T-helper 1 cell treated with Interleukin-12 subunit alpha and Interleukin-12 subunit beta and Interleukin-4 antibody, amounts not matched to agents 30 ng/mL and 1 ng/mL, for 36 hours (primary cell): ENCODE results near the gene TMEM198. TPM values are rescaled to one million over a fixed set of nuclear protein-coding genes. Genes with fewer than 3 reads are reported as not detected.

Source experiments
- intact Hi-C: fragments of 100-400 bp; cut with micrococcal nuclease; formaldehyde crosslinking; loops from one replicate; pipeline ENCODE4 v1.15.1; 2024
- total RNA-seq: library from RNA; stranded (reverse); gene quantifications from 2 replicates; pipeline ENCODE4 v1.2.3, GENCODE V29; 2022

The TMEM198 gene
- total RNA-seq, 1 donor from 2014 or later: 1.3 TPM

GRCh38 chr2:219508444-219508734, 35.4 kb upstream of the TMEM198 start:
- intact Hi-C loops: no loop called here

DNA sequence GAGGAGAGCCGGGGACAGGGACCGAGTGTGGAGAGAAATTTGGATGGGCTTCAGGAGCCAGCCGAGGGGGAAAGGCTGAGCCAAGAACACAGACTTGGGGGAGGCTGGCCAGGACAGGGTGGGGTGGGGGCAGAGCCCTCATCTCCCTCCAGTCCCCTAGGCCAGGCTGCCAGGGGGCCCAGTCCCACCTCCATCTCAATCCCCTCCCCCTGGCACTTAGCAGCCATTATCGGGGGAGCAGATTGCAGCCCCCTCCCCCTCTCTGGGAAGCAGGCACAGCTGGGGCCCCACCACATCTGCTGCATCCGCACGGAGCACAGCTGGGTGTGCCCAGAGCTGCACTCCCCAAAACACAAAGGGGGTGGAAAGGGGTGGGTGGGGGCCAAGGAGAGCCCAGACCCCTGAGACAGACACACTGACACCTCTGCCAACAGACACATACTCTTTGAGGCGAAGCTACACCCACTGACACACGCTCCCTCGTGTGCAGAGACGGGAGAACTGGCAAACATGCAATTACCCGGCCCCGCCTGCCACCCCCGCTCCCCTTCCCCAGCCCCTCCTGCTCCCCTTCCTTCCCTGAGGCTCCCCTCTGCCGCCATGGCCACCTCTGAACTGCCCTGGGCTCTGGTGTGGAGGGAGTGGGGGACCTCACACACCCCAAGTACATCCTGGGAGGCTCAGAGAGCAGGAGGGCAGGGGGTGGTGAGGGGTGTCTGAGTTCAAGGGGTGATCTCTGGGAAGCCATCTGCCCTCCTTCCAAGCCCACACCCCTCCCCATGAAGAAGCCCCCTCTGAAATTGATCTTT, 34.7 kb upstream of the TMEM198 start:
- intact Hi-C loops: loop anchor here (1.0 kb wide), 2 partner anchors 11 to 21 kb away; partner anchors contain the start of gene GMPPA

- intact Hi-C loops: loop anchor here (1.0 kb wide), 2 partner anchors 12 to 20 kb away; partner anchors contain the start of gene GMPPA
Measured at GRCh38 chr2:219509780-219510511, 33.9 kb upstream of the TMEM198 start.

- intact Hi-C loops: no loop called here
Measured at GRCh38 chr2:219510512-219511135, 33.2 kb upstream of the TMEM198 start.

DNA sequence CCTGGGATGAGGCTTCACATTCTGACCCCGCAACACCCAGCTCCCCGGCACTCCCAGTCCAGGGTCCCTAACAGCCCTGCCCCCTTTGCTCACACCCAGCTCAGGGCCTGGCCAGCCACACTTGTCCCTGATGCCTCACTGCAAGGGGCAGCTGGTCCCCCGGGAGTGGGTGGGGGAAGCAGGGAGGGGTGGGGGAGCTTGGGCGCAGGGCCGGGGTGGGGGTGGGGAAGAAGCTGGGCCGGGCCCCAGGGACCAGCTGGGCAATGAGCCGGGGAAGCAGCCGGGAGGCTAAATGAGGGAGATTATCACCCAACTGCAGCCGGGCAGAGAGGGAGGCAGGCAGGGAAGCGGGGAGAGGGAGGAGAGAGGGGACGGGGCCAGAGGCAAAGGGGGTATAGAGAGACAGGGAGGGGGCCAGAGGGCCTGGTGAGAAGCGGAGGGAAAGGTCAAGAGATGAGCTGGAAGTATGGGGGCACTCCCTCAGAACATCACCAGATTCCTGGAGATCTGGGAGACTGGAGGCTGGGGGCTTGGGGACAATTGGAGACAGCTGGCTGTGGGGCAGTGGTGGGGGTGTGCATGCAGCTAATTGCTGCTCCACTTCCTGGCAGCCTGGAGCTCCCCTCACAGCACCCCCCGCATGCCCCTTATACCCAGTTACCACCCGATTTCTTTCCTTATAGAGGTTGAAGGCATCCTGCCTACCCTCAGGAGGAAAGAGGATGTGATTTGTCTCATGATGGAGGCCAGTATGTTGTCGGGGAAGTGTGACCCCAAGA, 32.1 kb upstream of the TMEM198 start:
- intact Hi-C loops: no loop called here

DNA sequence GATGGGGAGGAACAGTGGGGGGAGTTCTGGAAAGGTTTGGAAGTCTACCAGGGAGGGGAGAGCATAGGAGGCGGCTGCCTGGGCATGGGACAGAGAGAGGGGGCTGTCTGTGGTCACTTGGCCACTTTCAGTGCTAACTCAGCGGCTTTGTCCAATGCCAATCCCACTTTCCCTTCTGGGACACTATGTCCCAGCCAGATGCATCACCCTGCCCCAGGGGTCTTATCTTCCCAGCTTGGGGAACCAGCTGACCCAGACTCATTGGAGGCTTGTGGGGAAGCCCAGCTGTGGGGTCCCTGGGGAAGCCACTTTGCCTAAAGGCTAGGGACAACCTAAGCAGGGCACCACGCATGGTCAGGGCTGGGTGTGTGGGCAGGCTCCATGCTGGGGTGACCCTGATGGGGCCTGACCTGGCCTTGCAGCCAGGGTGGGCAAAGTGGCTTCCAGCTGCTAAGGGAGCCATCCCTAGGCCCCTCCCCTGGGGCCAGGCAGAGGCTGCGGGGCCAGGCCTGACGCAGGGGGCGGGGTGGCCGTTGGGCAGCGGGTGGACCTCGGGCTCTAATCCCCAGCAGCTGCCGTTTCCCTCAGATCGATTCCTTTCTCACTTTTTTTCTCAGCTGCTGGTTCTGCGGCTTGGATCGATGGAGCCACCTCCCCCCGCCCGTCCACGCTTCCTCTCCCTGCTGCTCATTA, 31.2 kb upstream of the TMEM198 start:
- intact Hi-C loops: no loop called here

DNA sequence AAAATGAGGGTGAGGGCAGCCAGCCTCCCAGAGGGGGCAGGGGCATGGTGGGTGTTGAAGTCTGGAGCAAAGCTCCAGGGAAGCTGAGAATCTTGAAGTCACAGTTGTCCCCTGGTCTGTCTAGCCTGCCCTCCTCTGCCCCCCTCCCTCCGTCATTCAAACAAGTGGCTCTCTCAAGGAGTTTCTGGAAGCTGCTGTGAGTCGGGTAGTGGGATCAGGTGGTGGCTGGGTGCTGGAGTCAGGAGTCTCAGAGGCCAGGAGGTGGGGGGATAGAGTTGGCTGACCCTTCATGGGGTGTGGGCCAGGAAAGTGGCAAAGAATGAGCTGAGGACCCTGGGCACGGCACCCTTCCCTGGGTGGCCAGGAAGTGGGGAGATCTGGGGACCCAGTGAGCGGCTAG, 30.0 kb upstream of the TMEM198 start:
- intact Hi-C loops: no loop called here

DNA sequence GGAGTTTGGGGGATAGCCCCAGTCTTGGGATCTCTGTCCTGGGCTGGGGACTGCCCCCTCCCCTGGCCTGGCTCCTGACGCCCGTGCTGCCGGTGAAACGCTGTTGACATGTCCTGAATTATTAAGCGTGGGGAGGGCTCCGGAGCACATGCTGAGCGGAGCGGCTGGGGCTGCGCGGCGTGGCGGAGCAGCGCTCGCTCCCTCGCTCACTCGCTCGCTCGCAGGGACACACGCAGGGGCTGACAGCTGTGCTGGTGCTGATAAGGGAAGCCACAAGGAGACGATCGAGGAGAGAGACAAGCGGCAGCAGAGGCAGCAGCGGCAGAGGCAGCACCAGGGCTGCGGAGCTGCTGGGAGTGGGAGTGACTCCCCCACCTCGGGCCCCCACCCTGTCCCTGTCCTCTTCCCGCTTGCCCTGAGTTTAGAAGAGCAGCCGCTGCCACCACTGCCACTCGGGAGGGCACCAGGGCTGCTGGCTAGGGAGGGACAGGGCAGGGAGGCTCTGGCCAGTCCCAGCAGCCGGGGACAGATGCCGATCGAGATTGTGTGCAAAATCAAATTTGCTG, 29.5 kb upstream of the TMEM198 start, which contains the start of gene ASIC4:
ASIC4 (plus strand) TSS at position 287 of the 566 bp plus-strand sequence; CDS start at position 530, 243 bp downstream.
- intact Hi-C loops: no loop called here

DNA sequence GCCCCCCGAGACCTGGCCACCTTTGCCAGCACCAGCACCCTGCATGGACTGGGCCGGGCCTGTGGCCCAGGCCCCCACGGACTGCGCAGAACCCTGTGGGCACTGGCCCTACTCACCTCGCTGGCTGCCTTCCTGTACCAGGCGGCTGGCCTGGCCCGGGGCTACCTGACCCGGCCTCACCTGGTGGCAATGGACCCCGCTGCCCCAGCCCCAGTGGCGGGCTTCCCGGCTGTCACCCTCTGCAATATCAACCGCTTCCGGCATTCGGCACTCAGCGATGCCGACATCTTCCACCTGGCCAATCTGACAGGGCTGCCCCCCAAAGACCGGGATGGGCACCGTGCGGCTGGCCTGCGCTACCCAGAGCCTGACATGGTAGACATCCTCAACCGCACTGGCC, 29.0 kb upstream of the TMEM198 start:
- intact Hi-C loops: no loop called here

GRCh38 chr2:219515874-219516629, 27.8 kb upstream of the TMEM198 start:
- intact Hi-C loops: no loop called here

DNA sequence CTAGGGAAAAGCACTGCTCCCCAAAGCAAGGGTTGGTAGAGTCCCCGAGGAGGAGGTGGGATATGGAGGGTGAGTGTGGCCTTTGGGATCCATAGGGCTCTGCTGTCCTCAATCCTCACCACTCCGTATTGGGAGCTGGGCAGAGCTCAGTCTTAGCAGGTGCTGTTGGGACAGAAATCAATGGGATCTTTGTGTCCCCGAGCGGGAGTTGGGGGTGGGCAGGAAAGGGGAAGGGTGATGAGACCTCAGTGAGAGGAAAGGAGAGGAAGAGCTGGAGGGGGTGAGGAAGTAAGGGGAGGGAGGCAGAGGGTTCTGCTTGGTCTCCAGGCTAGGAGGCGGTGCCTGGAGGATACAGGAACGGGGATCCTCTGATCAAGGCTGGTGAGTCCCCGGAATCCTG, 26.9 kb upstream of the TMEM198 start:
- intact Hi-C loops: no loop called here

GRCh38 chr2:219517954-219518778, 25.7 kb upstream of the TMEM198 start:
- intact Hi-C loops: no loop called here

DNA sequence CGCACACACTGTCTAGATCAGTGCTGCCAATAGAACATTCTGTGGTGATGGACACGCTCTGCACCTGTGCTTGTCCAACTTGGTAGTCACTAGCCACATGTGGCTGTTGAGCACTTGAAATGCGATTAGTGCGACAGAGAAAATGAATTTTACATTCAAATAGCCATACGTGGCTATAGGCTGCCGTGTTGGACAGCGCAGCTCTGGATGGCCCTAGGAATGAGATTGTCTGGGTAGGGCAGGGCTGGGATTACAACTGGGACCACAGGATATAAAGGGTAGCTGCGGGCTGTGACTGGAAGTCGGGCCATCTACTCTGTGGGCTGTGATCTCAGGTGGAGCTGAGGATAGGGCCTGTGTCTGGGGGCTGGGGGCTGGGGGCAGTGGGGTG, 24.3 kb upstream of the TMEM198 start:
- intact Hi-C loops: no loop called here

DNA sequence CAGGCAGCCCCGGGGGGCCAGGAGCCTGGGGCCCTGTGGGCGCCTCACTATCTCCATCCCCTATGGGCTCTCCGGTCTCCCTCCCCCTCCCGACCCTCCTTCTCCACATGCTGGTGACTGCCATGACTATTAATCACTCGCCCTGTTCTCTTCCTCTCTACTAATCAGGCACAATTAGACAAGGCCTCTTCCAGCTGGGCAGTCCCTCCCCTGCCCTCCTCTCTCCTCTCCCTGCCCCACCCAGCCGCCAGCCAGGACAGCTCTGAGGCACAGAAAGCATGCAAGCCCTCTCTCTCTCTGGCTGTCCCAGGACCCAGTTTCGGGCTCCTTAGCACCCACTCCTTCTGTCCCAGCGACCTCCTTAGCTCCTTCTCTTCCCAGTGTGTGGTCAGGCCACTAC, 23.7 kb upstream of the TMEM198 start:
- intact Hi-C loops: no loop called here

DNA sequence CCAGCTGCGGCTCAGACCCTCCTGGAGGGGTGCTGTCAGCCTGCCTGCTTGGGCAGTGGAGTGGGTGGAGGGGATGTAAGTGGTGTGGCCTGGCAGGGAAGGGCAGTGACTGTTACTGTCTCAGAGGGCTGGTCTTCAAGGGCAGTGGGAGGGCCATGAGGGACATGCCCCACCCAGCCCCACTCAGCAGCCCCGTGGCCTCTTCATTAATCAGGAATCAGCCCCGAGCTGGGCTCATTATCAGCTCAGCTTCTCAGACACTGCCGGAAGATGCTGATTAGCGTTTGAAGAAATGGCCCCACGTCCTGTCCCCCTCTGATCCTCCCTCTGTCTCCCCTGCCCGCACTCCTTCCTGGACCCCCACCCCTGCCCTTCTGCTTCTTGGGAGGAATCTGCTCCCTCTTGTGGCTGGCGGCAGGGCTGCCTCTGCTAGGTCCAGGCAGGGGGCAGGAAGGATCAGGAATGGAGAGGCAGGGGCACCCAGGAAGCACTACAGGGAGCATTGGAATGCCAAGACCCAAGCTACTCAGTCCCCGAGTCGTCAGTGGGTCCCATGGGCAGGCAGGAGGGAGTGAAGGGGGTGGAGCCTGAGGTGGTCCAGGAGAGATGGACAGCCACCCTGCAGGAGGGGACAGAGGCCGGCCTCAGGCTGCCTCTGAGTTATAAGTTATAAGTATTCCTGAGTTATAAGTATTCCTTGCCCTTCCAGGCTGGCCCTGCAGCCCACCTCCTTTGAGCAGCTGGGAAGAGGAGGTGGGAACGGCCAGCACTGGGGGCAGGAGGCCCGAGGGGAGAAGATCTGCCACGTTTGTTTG, 22.6 kb upstream of the TMEM198 start:
- intact Hi-C loops: no loop called here

DNA sequence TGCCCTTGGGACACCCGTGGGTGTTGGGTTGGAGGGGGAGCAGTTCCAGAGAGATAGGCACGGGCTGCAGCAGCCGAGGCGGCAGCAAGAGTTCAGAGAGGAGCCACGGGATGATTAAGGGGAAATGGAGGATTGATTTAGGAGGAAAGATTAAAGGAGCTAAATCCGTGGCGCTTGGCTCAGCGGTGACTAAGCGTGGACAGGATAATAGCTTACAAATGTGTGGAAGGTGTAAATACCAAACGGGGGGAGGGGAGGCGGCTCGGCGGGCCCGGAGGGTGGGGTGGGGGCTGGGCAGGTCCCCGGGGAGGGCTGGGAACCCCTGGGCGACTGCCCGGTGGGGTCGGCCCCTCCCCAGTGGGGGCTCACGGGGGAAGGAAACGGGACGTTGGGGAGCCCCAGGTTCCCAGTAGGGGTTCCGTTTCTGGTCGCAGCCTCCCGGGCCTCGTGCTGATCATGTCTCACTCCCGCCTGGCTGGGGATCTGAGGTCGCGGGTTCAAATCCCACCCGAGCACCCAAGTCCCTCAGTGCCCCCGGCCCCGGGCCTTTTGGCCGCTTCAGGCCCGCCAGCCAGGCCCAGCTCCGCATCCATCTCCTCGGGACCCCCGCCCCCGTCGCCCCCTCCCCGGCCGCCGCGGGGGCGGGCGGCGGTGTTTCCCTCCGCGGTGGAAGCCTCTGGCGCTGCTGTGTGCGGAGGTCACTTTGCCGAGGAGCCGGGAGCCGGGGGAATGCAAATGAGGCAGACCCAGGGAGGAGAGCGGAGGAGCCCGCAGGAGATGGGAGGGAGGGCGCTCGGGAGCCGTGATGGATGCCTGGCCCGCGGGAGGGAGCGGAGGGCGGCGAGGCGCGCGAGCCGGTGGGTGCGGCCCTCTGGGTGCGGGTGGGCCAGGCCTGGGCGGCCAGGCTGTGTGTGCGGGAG, 21.5 kb upstream of the TMEM198 start:
- intact Hi-C loops: no loop called here
